ACC112 (cell line): ENCODE results near the gene MCF2.

ENCODE experiments used
- H2AFZ ChIP-seq: fragments of 200-600 bp; sonication (generic); one replicate; pipeline ENCODE4 v1.6.0; 2017; ENCODE audit warnings: antibody characterized with exemption, low read length; ENCODE audit not compliant: unreplicated experiment
- H3K27ac ChIP-seq: fragments of 200-600 bp; sonication (generic); 2 replicates; pipeline ENCODE4 v1.5.1; 2014; ENCODE audit warnings: low read depth, mild to moderate bottlenecking, antibody characterized with exemption, low read length, moderate library complexity
- H3K27me3 ChIP-seq: fragments of 200-600 bp; sonication (generic); 2 replicates; pipeline ENCODE4 v1.6.1; 2014; ENCODE audit warnings: mild to moderate bottlenecking, antibody characterized with exemption, low read length, moderate library complexity, mixed read lengths; ENCODE audit not compliant: insufficient read depth
- H3K36me3 ChIP-seq: fragments of 200-600 bp; sonication (generic); 2 replicates; pipeline ENCODE4 v1.6.1; 2016; ENCODE audit warnings: mild to moderate bottlenecking, antibody characterized with exemption, low read length, moderate library complexity, mixed read lengths; ENCODE audit not compliant: insufficient read depth
- H3K4me1 ChIP-seq: fragments of 200-600 bp; sonication (generic); one replicate; pipeline ENCODE4 v1.6.1; 2016; ENCODE audit warnings: low read length, mixed read lengths; ENCODE audit not compliant: insufficient read depth, unreplicated experiment, control insufficient read depth
- H3K4me3 ChIP-seq: fragments of 200-600 bp; sonication (generic); 2 replicates; pipeline ENCODE4 v1.5.1; 2014; ENCODE audit warnings: mild to moderate bottlenecking, low read depth, low read length
- H3K79me2 ChIP-seq: fragments of 200-600 bp; sonication (generic); one replicate; pipeline ENCODE4 v1.6.0; 2016; ENCODE audit warnings: low read length; ENCODE audit not compliant: control insufficient read depth, unreplicated experiment, insufficient read depth

MCF2 gene

GRCh38 chrX:139600105-139600504 lies 107.9 kb downstream of the MCF2 start:
- Histone ChIP-seq H3K4me3 (no peak overlapping the region), H3K79me2 (no peaks in the 10 kb centered on the region), H3K27ac (no peak overlapping the region), H3K27me3 (no peaks in the 10 kb centered on the region), H3K36me3 (no peaks in the 10 kb centered on the region), H3K4me1 (no peaks in the 10 kb centered on the region), H2AFZ (no peak overlapping the region)

GRCh38 chrX:139596068-139596467 lies 111.9 kb downstream of the MCF2 start:
- Histone ChIP-seq H3K36me3 (no peaks in the 10 kb centered on the region), H3K79me2 (no peaks in the 10 kb centered on the region), H3K27me3 (no peaks in the 10 kb centered on the region), H3K4me1 (no peaks in the 10 kb centered on the region), H3K27ac (no peak overlapping the region), H2AFZ (no peak overlapping the region), H3K4me3 (no peak overlapping the region)

DNA sequence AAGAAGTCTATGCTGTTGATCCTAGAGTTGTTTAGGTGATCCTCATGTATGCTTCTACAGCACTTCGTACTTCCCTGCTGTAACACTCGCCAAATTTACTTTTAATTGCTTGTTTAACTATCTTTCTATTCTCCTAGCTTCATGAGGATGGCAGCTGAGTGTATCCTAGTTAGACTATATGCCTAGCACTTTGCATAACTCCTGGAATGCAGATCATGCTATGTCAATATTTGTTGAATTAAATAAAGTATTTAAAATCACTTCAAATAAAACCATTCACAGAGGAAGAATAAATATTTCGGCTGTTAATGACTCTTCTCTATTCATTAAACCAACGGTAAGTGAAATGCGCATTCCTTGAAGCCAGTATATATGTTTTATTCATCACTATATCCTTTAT lies 122.4 kb downstream of the MCF2 start:
- Histone ChIP-seq H3K4me1 (no peaks in the 10 kb centered on the region), H3K36me3 (no peaks in the 10 kb centered on the region), H3K27ac (no peak overlapping the region), H3K79me2 (no peaks in the 10 kb centered on the region), H3K4me3 (no peak overlapping the region), H3K27me3 (no peaks in the 10 kb centered on the region), H2AFZ (no peak overlapping the region)

DNA sequence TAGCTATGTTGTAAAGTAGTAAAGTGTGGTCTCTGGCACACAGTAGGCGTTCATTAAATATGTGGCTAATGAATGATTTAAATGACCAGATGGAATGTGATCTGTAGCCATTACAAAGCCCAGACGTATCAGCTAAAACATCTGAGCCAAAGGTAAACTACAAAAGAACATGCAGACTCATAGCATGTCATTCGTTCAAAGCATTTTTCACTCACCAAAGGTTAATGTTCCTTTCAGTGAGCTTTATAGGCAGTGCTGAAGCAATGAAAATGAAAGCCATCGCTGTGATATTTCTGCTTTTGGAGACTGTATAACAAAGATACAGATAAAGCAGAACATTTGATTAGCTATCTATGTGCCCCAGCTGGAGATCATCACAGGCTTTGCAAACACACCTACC lies 126.9 kb downstream of the MCF2 start:
- Histone ChIP-seq H2AFZ (no peak overlapping the region), H3K4me1 (no peaks in the 10 kb centered on the region), H3K79me2 (no peaks in the 10 kb centered on the region), H3K4me3 (no peak overlapping the region), H3K27me3 (no peaks in the 10 kb centered on the region), H3K36me3 (no peaks in the 10 kb centered on the region), H3K27ac (no peak overlapping the region)

- Histone ChIP-seq H3K4me1 (no peaks in the 10 kb centered on the region), H3K27ac (no peak overlapping the region), H3K79me2 (no peaks in the 10 kb centered on the region), H3K27me3 (no peaks in the 10 kb centered on the region), H3K36me3 (no peaks in the 10 kb centered on the region), H2AFZ (no peak overlapping the region), H3K4me3 (no peak overlapping the region)
These were observed 141.0 kb downstream of the MCF2 start for GRCh38 chrX:139566981-139567380.

DNA sequence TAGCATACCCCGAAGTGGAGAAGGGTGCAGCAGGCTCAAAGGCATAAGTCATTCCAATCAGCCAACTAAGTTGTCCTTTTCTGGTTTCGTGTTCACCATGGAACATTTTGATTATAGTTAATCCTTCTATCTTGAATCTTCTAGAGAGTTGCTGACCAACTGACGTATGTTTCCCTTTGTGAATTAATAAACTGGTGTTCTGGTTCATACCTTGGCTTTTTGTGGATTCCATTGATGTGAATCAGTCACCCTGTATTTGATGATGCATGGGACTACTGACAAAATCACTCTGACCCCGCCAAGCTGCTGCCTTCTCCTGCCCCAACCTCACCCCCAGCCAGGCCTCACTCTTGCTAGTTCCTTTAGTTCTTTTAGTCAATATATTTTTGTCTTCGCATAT lies 144.7 kb downstream of the MCF2 start:
- Histone ChIP-seq H3K36me3 (no peaks in the 10 kb centered on the region), H3K4me3 (no peak overlapping the region), H3K79me2 (no peaks in the 10 kb centered on the region), H2AFZ (no peak overlapping the region), H3K27ac (no peak overlapping the region), H3K4me1 (no peaks in the 10 kb centered on the region), H3K27me3 (no peaks in the 10 kb centered on the region)

DNA sequence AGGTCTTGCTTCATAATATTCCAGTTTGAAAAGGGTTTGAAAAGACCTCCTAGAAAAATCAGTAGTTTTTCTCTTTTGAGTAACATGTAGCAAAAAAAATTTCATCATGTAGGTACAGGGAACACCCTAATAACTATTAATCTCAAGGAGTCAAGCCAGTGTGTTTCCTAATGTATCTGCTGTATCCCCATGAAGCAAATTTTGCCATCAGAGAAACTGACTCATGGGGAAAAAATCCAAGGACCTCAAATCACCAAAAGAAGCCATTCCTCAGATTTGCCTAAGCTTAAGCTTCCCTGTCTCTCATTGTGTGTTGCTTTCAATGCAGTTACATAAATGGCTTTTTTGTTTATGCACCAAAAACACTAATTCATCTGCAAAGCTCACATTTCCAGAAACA lies 147.7 kb downstream of the MCF2 start:
- Histone ChIP-seq H3K27me3 (no peaks in the 10 kb centered on the region), H3K4me3 (no peak overlapping the region), H3K79me2 (no peaks in the 10 kb centered on the region), H2AFZ (no peak overlapping the region), H3K4me1 (no peaks in the 10 kb centered on the region), H3K27ac (no peak overlapping the region), H3K36me3 (no peaks in the 10 kb centered on the region)

GRCh38 chrX:139559383-139560042 lies 148.5 kb downstream of the MCF2 start:
- Histone ChIP-seq H2AFZ (no peak overlapping the region), H3K4me3 (no peak overlapping the region), H3K4me1 (no peaks in the 10 kb centered on the region), H3K27ac (no peak overlapping the region), H3K27me3 (no peaks in the 10 kb centered on the region), H3K79me2 (no peaks in the 10 kb centered on the region), H3K36me3 (no peaks in the 10 kb centered on the region)

- H3K4me1 ChIP-seq = no peaks in the 10 kb centered on the region
- no peaks in the 10 kb centered on the region for H3K36me3 ChIP-seq
- H2AFZ ChIP-seq = no peak overlapping the region
- no peak overlapping the region for H3K4me3 ChIP-seq
- H3K79me2 ChIP-seq = no peaks in the 10 kb centered on the region
- H3K27me3 ChIP-seq = no peaks in the 10 kb centered on the region
- H3K27ac ChIP-seq = no peak overlapping the region
These were observed 152.8 kb downstream of the MCF2 start for GRCh38 chrX:139554991-139555675.

GRCh38 chrX:139554376-139554775 lies 153.6 kb downstream of the MCF2 start:
- no peaks in the 10 kb centered on the region for H3K79me2 ChIP-seq
- H3K27me3 ChIP-seq = no peaks in the 10 kb centered on the region
- no peak overlapping the region for H3K4me3 ChIP-seq
- H3K36me3 ChIP-seq = no peaks in the 10 kb centered on the region
- no peaks in the 10 kb centered on the region for H3K4me1 ChIP-seq
- H2AFZ ChIP-seq = no peak overlapping the region
- H3K27ac ChIP-seq = no peak overlapping the region

DNA sequence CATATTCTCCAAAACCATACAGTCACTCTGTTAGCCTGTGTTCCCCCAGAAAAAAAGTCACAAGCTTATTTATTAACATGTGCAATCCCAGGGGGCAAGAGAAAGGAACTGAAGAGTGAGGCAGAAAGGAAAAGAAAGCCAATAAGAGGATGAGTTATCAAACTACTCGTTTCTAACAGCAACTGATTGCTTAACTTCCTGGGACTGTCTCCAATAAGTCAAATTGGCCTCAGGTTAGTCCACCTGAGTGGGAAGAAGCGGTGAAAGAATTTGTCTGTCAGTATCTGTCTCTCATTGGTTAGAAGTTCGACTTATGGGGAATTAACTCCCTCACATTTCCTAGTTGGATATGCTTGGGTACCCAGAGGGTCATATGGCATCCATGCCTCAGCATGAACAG lies 163.4 kb downstream of the MCF2 start:
- no peak overlapping the region for H3K4me3 ChIP-seq
- no peaks in the 10 kb centered on the region for H3K27me3 ChIP-seq

More for the DNA sequence above, 163.4 kb downstream of the MCF2 start:
- no peaks in the 10 kb centered on the region for H3K36me3 ChIP-seq
- no peak overlapping the region for H3K27ac ChIP-seq
- no peak overlapping the region for H2AFZ ChIP-seq
- no peaks in the 10 kb centered on the region for H3K79me2 ChIP-seq
- no peaks in the 10 kb centered on the region for H3K4me1 ChIP-seq
